Measurements from ENCODE around the gene B4GALNT2. TPM values are rescaled to one million over a fixed set of nuclear protein-coding genes. Genes with fewer than 3 reads are reported as not detected.

The B4GALNT2 gene
- total and polyA plus RNA-seq, 2 donors from 2014 or later: 1.3 to 4.3 TPM

DNA sequence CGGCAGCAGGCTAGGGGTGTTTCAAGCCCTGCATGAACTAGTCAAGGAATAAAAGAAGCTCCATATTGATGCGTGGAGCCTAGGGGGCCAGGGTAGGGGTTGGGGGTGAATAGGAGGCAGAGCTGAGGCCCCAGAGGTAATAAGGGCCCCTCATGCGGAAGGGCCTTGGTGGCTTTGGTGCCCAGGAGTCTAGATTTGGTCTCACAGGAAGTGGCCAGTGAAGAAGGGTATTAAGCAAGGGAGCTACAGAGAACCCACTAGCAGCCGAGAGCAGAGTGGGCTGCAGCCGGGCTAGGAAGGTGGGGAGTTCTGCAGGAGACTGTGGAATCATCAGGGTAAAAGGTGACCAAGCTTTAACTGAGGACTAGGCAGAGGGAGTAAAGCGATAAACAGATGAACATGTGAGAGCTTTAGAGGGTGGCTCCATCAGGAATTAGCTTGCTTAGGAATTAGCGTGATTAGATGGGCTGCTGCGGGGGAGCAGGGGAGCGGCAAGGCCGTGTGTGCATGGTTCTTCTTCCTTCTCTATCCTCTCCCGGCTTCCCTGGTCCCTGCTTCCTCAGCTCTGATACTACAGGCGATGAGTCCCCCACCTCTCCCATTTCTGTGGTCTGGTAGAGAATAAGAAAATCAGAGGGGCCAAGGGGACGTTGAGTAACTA lies 68.0 kb downstream of the B4GALNT2 start:
- TF ChIP-seq, protein P1, sequence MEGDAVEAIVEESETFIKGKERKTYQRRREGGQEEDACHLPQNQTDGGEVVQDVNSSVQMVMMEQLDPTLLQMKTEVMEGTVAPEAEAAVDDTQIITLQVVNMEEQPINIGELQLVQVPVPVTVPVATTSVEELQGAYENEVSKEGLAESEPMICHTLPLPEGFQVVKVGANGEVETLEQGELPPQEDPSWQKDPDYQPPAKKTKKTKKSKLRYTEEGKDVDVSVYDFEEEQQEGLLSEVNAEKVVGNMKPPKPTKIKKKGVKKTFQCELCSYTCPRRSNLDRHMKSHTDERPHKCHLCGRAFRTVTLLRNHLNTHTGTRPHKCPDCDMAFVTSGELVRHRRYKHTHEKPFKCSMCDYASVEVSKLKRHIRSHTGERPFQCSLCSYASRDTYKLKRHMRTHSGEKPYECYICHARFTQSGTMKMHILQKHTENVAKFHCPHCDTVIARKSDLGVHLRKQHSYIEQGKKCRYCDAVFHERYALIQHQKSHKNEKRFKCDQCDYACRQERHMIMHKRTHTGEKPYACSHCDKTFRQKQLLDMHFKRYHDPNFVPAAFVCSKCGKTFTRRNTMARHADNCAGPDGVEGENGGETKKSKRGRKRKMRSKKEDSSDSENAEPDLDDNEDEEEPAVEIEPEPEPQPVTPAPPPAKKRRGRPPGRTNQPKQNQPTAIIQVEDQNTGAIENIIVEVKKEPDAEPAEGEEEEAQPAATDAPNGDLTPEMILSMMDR (IDR thresholded peaks at IDR 0.05; ENCODE audit: borderline replicate concordance, extremely low read depth, insufficient read depth): no peak
- Histone ChIP-seq H3K4me1 (ENCODE audit: control insufficient read depth in 2 of 3, insufficient read depth in 2 of 3, low read depth in 1 of 3, low read length in 3 of 3) (no peaks in the 10 kb centered on the region), H3K9me3 (ENCODE audit: control insufficient read depth in 2 of 3, insufficient read depth in 1 of 3, low read length in 3 of 3) (no peaks in the 10 kb centered on the region), H3K4me3 (ENCODE audit: low read length in 3 of 3) (no peak overlapping the region), H3K9ac (ENCODE audit: low read length in 3 of 3) (no peak overlapping the region), H3K27me3 (ENCODE audit: control insufficient read depth, insufficient read depth, low read length) (no peaks in the 10 kb centered on the region), H3K36me3 (ENCODE audit: control insufficient read depth in 2 of 3, insufficient read depth in 3 of 3, low read length in 3 of 3) (no peaks in the 10 kb centered on the region), H3K27ac (ENCODE audit: low read depth in 2 of 2, low read length in 2 of 2) (no peak overlapping the region)
- intact Hi-C loops (cut with DNase I): no loop called here
- FAIRE-seq (no peak), DNase-seq (no peak)

DNA sequence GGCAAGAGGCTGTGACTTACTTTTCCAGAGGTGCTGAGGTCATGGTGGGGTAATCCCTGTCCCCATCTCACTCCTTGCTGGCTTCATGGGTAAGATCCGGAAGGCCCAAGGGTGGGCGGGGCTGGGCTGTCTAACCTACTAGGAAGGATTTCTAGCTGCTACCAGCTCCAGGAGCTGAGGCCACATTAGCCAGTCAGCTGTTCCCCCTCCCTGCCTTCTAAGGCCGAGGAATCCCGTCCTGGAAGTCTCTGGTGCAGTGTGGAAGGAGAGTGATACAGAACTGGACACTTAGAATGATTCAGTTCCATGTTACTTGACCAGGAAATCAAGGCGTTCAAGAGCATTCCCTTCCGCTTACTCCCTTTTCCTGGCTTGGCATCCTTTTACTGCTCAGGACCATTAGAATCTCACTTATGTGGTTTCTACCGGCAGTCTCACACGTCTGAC lies 68.9 kb downstream of the B4GALNT2 start:
- no peak overlapping the region for H3K27ac ChIP-seq (ENCODE audit: low read depth in 2 of 2, low read length in 2 of 2)

GRCh38 chr17:49203796-49204195 lies 71.2 kb downstream of the B4GALNT2 start:
- no peaks in the 10 kb centered on the region for H3K4me1 ChIP-seq (ENCODE audit: control insufficient read depth in 2 of 3, insufficient read depth in 2 of 3, low read depth in 1 of 3, low read length in 3 of 3)
- intact Hi-C loops (cut with DNase I): no loop called here
- no peak overlapping the region for H3K27ac ChIP-seq (ENCODE audit: low read depth in 2 of 2, low read length in 2 of 2)
- H3K36me3 ChIP-seq (ENCODE audit: control insufficient read depth in 2 of 3, insufficient read depth in 3 of 3, low read length in 3 of 3): no peaks in the 10 kb centered on the region
- TF ChIP-seq, protein P1 (IDR thresholded peaks at IDR 0.05; ENCODE audit: borderline replicate concordance, extremely low read depth, insufficient read depth): no peak
- no peak overlapping the region for H3K4me3 ChIP-seq (ENCODE audit: low read length in 3 of 3)
- FAIRE-seq (no peak), DNase-seq (no peak)
- no peak overlapping the region for H3K9ac ChIP-seq (ENCODE audit: low read length in 3 of 3)
- no peaks in the 10 kb centered on the region for H3K9me3 ChIP-seq (ENCODE audit: control insufficient read depth in 2 of 3, insufficient read depth in 1 of 3, low read length in 3 of 3)
- H3K27me3 ChIP-seq (ENCODE audit: control insufficient read depth, insufficient read depth, low read length): no peaks in the 10 kb centered on the region

More for the DNA sequence above, 68.9 kb downstream of the B4GALNT2 start:
- TF ChIP-seq, protein P1 (IDR thresholded peaks at IDR 0.05; ENCODE audit: borderline replicate concordance, extremely low read depth, insufficient read depth): no peak
- no peaks in the 10 kb centered on the region for H3K36me3 ChIP-seq (ENCODE audit: control insufficient read depth in 2 of 3, insufficient read depth in 3 of 3, low read length in 3 of 3)
- intact Hi-C loops (cut with DNase I): no loop called here
- no peak overlapping the region for H3K9ac ChIP-seq (ENCODE audit: low read length in 3 of 3)
- H3K4me3 ChIP-seq (ENCODE audit: low read length in 3 of 3): no peak overlapping the region
- H3K27me3 ChIP-seq (ENCODE audit: control insufficient read depth, insufficient read depth, low read length): no peaks in the 10 kb centered on the region
- FAIRE-seq: no peak
- no peak for DNase-seq
- no peaks in the 10 kb centered on the region for H3K4me1 ChIP-seq (ENCODE audit: control insufficient read depth in 2 of 3, insufficient read depth in 2 of 3, low read depth in 1 of 3, low read length in 3 of 3)
- H3K9me3 ChIP-seq (ENCODE audit: control insufficient read depth in 2 of 3, insufficient read depth in 1 of 3, low read length in 3 of 3): no peaks in the 10 kb centered on the region

All from kidney (tissue), 14 donors.